Body of pancreas (tissue), 4 donors: ENCODE data around the gene PLA2G4B. TPM values are rescaled to one million over a fixed set of nuclear protein-coding genes. Genes with fewer than 3 reads are reported as not detected.

Source experiments
- ATAC-seq: fragments of 150-250 bp; one replicate; pipeline ENCODE4 v1.9.1; 2016
- DNase-seq, 4 donors: peaks; one replicate each; pipeline ENCODE4 v3.0.0-alpha.2; 2019
- H3K27ac ChIP-seq, 4 donors: fragments of 200-600 bp; sonication (generic); 1 replicate in 3 of 4; 2 replicates in 1 of 4; pipeline versions ENCODE4 v1.5.1 to v1.6.1; 2016 to 2019; ENCODE audit warnings: mild to moderate bottlenecking in 1 of 4, mixed read lengths in 1 of 4, moderate library complexity in 1 of 4
- H3K27me3 ChIP-seq, 2 donors: fragments of 200-600 bp; sonication (generic); one replicate each; pipeline ENCODE4 v1.6.0; 2016; ENCODE audit warnings: mild to moderate bottlenecking in 1 of 2
- H3K36me3 ChIP-seq, 2 donors: fragments of 200-600 bp; sonication (generic); replicated peaks in 1 of 2; 2 replicates each; pipeline ENCODE4 v1.5.1; 2016; ENCODE audit warnings: low read depth in 2 of 2; ENCODE audit not compliant: insufficient read depth in 1 of 2
- H3K4me1 ChIP-seq: fragments of 200-600 bp; sonication (generic); one replicate; pipeline ENCODE4 v1.6.0; 2016
- H3K4me3 ChIP-seq, 2 donors: fragments of 200-600 bp; sonication (generic); 1 replicate in 1 of 2; 2 replicates in 1 of 2; pipeline ENCODE4 v1.5.1; 2016 to 2019
- H3K9me3 ChIP-seq, 3 donors: fragments of 200-600 bp; sonication (generic); 1 replicate in 2 of 3; 2 replicates in 1 of 3; pipeline ENCODE4 v1.5.1; 2016
- POLR2A ChIP-seq, 3 donors: fragments of 450-650 bp; IDR thresholded peaks; one replicate each; pipeline ENCODE4 v1.6.1; 2016; ENCODE audit warnings: antibody characterized with exemption in 3 of 3, mild to moderate bottlenecking in 2 of 3
- WGBS, 2 donors: methylation state at CpG; one replicate each; pipeline ENCODE4 v1.1.5; 2017; 5-methylcytosine and 5-hydroxymethylcytosine counted together
- intact Hi-C: fragments of 100-400 bp; cut with DNase I; formaldehyde crosslinking; loops from one replicate; pipeline ENCODE4 v1.15.1; 2023
- total RNA-seq, 2 donors: library from RNA; depleted of rRNA; stranded (reverse); fragments of >200 nt; gene quantifications; one replicate each; pipeline ENCODE4 v1.1.0, GENCODE V29; 2016
- TF ChIP-seq, protein P1 (sequence below), 7 experiments: fragments of 450-650 bp in 4 of 7; fragments of 200-600 bp in 3 of 7; sonication (generic) in 3 of 7; IDR thresholded peaks; one replicate each; pipeline ENCODE4 v1.5.1; 2016 to 2019; ENCODE audit warnings: antibody characterized with exemption in 7 of 7

The PLA2G4B gene
- total RNA-seq, 2 donors from 2014 or later, result 17.4 to 18.1 TPM

DNA sequence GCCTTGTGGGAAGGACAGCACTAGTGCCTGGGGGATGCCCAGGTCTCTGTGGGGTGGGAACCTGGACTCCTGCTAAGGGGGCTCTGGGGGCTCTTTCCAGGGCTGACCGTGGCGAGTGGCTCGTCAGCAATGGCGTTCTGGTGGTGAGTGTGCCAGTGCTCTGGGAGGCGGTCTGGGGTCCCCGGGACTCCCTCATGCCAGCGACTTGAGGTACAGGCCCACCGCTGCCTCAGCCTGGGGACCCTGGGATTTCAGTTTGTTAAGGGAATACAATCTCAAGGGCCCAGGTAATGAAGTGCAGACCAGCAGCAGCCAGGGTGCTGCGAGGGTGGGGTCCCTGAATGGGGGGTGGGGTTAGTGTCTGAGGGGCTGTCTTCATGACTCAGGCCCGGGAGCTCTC is 2.5 kb downstream of the PLA2G4B start:
- H3K27ac ChIP-seq, result no peak overlapping the region
- H3K9me3 ChIP-seq, result no peaks in the 10 kb centered on the region
- no peak for ATAC-seq
- intact Hi-C loops, result no loop called here
- no peaks in the 10 kb centered on the region for H3K27me3 ChIP-seq
- H3K4me3 ChIP-seq, result no peak overlapping the region
- 87 to 98% methylated on average over 2 to 10 of the region's 10 CpGs for WGBS, 2 donors
- H3K4me1 ChIP-seq, result peaks cover 10% of the 10 kb centered on the region
- TF ChIP-seq, protein P1, sequence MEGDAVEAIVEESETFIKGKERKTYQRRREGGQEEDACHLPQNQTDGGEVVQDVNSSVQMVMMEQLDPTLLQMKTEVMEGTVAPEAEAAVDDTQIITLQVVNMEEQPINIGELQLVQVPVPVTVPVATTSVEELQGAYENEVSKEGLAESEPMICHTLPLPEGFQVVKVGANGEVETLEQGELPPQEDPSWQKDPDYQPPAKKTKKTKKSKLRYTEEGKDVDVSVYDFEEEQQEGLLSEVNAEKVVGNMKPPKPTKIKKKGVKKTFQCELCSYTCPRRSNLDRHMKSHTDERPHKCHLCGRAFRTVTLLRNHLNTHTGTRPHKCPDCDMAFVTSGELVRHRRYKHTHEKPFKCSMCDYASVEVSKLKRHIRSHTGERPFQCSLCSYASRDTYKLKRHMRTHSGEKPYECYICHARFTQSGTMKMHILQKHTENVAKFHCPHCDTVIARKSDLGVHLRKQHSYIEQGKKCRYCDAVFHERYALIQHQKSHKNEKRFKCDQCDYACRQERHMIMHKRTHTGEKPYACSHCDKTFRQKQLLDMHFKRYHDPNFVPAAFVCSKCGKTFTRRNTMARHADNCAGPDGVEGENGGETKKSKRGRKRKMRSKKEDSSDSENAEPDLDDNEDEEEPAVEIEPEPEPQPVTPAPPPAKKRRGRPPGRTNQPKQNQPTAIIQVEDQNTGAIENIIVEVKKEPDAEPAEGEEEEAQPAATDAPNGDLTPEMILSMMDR (IDR thresholded peaks at IDR 0.05), result no peak
- TF ChIP-seq POLR2A (IDR thresholded peaks at IDR 0.05), result no peak
- DNase-seq, result no peak
- peaks cover 0 to 10% of the 10 kb centered on the region in 2 donors for H3K36me3 ChIP-seq

DNA sequence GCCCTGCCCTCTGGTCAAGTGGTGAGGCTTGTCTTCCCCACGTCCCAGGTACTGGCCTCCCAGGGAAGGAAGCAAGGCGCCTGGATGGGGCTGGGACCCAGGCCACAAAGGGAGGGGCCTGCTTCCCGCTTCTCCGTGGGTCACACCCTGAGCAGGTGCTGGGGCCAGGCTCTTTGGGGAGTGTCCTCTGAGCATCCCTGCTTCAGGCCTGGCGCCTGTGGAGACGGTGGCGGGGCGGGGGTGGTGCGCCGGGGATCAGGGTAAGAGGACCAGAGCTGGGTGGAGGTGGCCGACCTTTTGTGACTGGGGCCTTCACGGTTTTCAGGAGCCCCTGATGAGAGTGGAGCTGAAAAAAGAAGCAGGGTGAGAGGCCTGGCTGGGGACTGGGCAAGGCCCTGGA is 3.6 kb downstream of the PLA2G4B start:
- TF ChIP-seq, protein P1 (IDR thresholded peaks at IDR 0.05), result no peak
- no peak for TF ChIP-seq POLR2A (IDR thresholded peaks at IDR 0.05)
- Histone ChIP-seq H3K9me3 (no peaks in the 10 kb centered on the region), H3K4me1 (peaks cover 10% of the 10 kb centered on the region), H3K27me3 (no peaks in the 10 kb centered on the region), H3K36me3 (peaks cover 0 to 13% of the 10 kb centered on the region in 2 donors), H3K4me3 (no peak overlapping the region), H3K27ac (no peak overlapping the region)
- 74 to 86% methylated on average over 8 to 12 of the region's 12 CpGs for WGBS, 2 donors
- ATAC-seq, result no peak
- DNase-seq, result no peak
- intact Hi-C loops, result no loop called here

DNA sequence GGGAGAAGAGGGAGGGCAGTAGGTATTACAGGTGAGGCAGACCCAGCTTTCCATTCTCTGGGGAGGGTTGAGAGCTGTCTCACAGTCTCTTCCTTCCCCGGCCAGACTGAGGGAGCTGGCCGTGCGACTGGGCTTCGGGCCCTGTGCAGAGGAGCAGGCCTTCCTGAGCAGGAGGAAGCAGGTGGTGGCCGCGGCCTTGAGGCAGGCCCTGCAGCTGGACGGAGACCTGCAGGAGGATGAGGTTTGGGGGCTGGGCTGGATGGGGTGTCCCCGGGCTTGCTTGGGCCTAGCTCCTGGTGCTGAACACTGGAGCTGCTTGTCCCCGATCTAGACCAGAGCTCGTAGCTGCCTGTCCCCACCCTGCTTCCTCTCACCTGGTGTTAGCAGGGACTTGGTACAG is 4.9 kb downstream of the PLA2G4B start:
- no peaks in the 10 kb centered on the region for H3K27me3 ChIP-seq
- TF ChIP-seq POLR2A (IDR thresholded peaks at IDR 0.05), result no peak
- H3K36me3 ChIP-seq, result peaks cover 0 to 19% of the 10 kb centered on the region in 2 donors
- no peak for ATAC-seq
- H3K9me3 ChIP-seq, result no peaks in the 10 kb centered on the region
- DNase-seq, result no peak
- H3K4me1 ChIP-seq, result peaks cover 3% of the 10 kb centered on the region
- no peak overlapping the region for H3K4me3 ChIP-seq
- no peak overlapping the region for H3K27ac ChIP-seq
- intact Hi-C loops, result no loop called here
- 73 to 80% methylated on average over 6 to 10 of the region's 10 CpGs for whole genome bisulfite sequencing, 2 donors

GRCh38 chr15:41844814-41845213 is 6.2 kb downstream of the PLA2G4B start:
- Histone ChIP-seq H3K4me1 (peaks cover 6% of the 10 kb centered on the region), H3K4me3 (no peak overlapping the region), H3K27me3 (no peaks in the 10 kb centered on the region), H3K27ac (no peak overlapping the region), H3K9me3 (no peaks in the 10 kb centered on the region), H3K36me3 (peaks cover 0 to 19% of the 10 kb centered on the region in 2 donors)
- intact Hi-C loops, result no loop called here
- DNase-seq, result no peak
- 75 to 82% methylated on average over 4 to 12 of the region's 12 CpGs for WGBS, 2 donors
- no peak for ATAC-seq
- TF ChIP-seq POLR2A (IDR thresholded peaks at IDR 0.05), result no peak

DNA sequence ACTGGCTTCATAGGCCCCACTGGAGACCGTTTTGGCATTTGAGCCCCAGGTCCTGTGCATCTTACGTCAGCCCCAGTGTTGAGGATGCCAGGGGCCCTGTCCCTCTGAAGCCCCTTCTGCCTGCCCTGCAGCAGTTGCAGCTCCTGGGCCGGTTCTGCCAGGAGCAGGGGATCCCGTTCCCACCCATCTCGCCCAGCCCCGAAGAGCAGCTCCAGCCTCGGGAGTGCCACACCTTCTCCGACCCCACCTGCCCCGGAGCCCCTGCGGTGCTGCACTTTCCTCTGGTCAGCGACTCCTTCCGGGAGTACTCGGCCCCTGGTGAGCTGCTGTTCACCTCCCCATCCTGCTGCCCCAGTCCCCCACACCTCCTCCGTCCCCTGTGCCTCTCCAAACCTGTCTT is 8.6 kb downstream of the PLA2G4B start:
- H3K27me3 ChIP-seq, result no peaks in the 10 kb centered on the region
- WGBS, 2 donors, result 85 to 89% methylated on average over 13 to 14 of the region's 14 CpGs
- TF ChIP-seq POLR2A (IDR thresholded peaks at IDR 0.05), result no peak
- TF ChIP-seq, protein P1 (IDR thresholded peaks at IDR 0.05), result no peak
- peaks cover 0 to 15% of the 10 kb centered on the region in 2 donors for H3K36me3 ChIP-seq
- no peak for ATAC-seq
- no peak overlapping the region for H3K4me3 ChIP-seq
- intact Hi-C loops, result no loop called here
- DNase-seq, result no peak
- H3K9me3 ChIP-seq, result no peaks in the 10 kb centered on the region
- H3K4me1 ChIP-seq, result peaks cover 10% of the 10 kb centered on the region
- H3K27ac ChIP-seq, result no peak overlapping the region

- no peak overlapping the region for H3K27ac ChIP-seq
- 92 to 94% methylated on average over 6 to 8 of the region's 9 CpGs for WGBS, 2 donors
- TF ChIP-seq, protein P1 (IDR thresholded peaks at IDR 0.05), result no peak
- no peak for TF ChIP-seq POLR2A (IDR thresholded peaks at IDR 0.05)
- DNase-seq (no peak), ATAC-seq (no peak)
- H3K27me3 ChIP-seq, result no peaks in the 10 kb centered on the region
- peaks cover 10% of the 10 kb centered on the region for H3K4me1 ChIP-seq
- H3K36me3 ChIP-seq, result peaks cover 0 to 15% of the 10 kb centered on the region in 2 donors
- no peaks in the 10 kb centered on the region for H3K9me3 ChIP-seq
- no peak overlapping the region for H3K4me3 ChIP-seq
- intact Hi-C loops, result no loop called here
Measured at GRCh38 chr15:41847981-41848380, 9.3 kb downstream of the PLA2G4B start.
